Stimulated activated CD8-positive, alpha-beta memory T cell treated with anti-CD3 and anti-CD28 coated beads, Interleukin-12 subunit alpha, Interleukin-12 subunit beta, amount 100 ng/mL, for 4 hours (primary cell): Measurements from ENCODE around the gene GRIP1.
"Not testable (repeated sequence)": the region's sequence is repeated elsewhere in the genome, so short reads cannot be mapped to it uniquely, and the experiment has no call there.

ENCODE experiments used
- DNase-seq: peaks from one replicate; pipeline ENCODE4 v3.0.0-alpha.2; 2020; ENCODE audit warnings: low read depth

Gene GRIP1

GRCh38 chr12:66321435-66321834, 357.4 kb downstream of the GRIP1 start:
- no peak for DNase-seq

GRCh38 chr12:66320996-66321395, 357.9 kb downstream of the GRIP1 start:
- DNase-seq = no peak

- DNase-seq = no peak
Observed at GRCh38 chr12:66319266-66319954, 359.5 kb downstream of the GRIP1 start.

GRCh38 chr12:66314278-66314677, 364.6 kb downstream of the GRIP1 start:
- DNase-seq = no peak

GRCh38 chr12:66312189-66312588, 366.7 kb downstream of the GRIP1 start:
- no peak for DNase-seq

- DNase-seq = no peak
Observed at GRCh38 chr12:66309606-66310005, 369.3 kb downstream of the GRIP1 start.

- no peak for DNase-seq
Observed at GRCh38 chr12:66304296-66304900, 374.5 kb downstream of the GRIP1 start.

GRCh38 chr12:66303316-66303804, 375.5 kb downstream of the GRIP1 start:
- not testable (repeated sequence) for DNase-seq

- DNase-seq = no peak
Observed at GRCh38 chr12:66302827-66303169, 376.1 kb downstream of the GRIP1 start.

GRCh38 chr12:66301944-66302826, 376.7 kb downstream of the GRIP1 start, which contains the start of gene HELB:
Gene HELB, plus strand, starts transcription at chr12:66302493. Its CDS starts 111 bp downstream, at chr12:66302604.
- peak; percentile 92 for DNase-seq

GRCh38 chr12:66297923-66298322, 381.0 kb downstream of the GRIP1 start:
- DNase-seq = no peak
